ENCODE measurements around the gene ALG1L2. TPM values are rescaled to one million over a fixed set of nuclear protein-coding genes. Genes with fewer than 3 reads are reported as not detected.

The ALG1L2 gene
- 0.27 TPM in 1 of 2 replicates, not detected in the other for total RNA-seq

GRCh38 chr3:130081351-130081881 lies at the start of gene ALG1L2:
TSS of gene ALG1L2 (plus strand) at chr3:130081831. CDS start at chr3:130082017, 186 bp downstream.

Other genes with a start within 250 kb of the ALG1L2 start
- gene TMCC1, start 188.1 kb upstream of the ALG1L2 start, total RNA-seq: 19.2 and 22.9 TPM in 2 replicates
- not detected in 2 replicates for gene TRH, start 107.1 kb upstream of the ALG1L2 start, total RNA-seq

Measured in thoracic aorta endothelial cell (primary cell).